Spleen (tissue), 11 donors: ENCODE results near the gene LRRC47. TPM values are rescaled to one million over a fixed set of nuclear protein-coding genes. Genes with fewer than 3 reads are reported as not detected.

Experiments
- DNase-seq: peaks from one replicate; pipeline ENCODE4 v3.0.0-alpha.2; 2020
- H3K27ac ChIP-seq, 8 donors: fragments of 200-600 bp; sonication (generic) in 7 of 8; 1 replicate in 4 of 8; 2 replicates in 4 of 8; pipeline versions ENCODE4 v1.5.0 to v1.8.0; 2016 to 2021; ENCODE audit warnings: inconsistent platforms in 4 of 8, mild to moderate bottlenecking in 4 of 8, moderate library complexity in 1 of 8
- H3K27me3 ChIP-seq, 7 donors: fragments of 200-600 bp; sonication (generic) in 6 of 7; replicated peaks in 1 of 7; 1 replicate in 4 of 7; 2 replicates in 3 of 7; pipeline versions ENCODE4 v1.5.0 to v1.8.0; 2016 to 2021; ENCODE audit warnings: inconsistent platforms in 3 of 7, mild to moderate bottlenecking in 1 of 7
- H3K36me3 ChIP-seq, 6 donors: fragments of 200-600 bp; sonication (generic) in 5 of 6; 1 replicate in 4 of 6; 2 replicates in 2 of 6; pipeline versions ENCODE4 v1.5.0 to v1.8.0; 2016 to 2021; ENCODE audit warnings: inconsistent platforms in 2 of 6
- H3K4me1 ChIP-seq, 6 donors: fragments of 200-600 bp; sonication (generic) in 5 of 6; 1 replicate in 3 of 6; 2 replicates in 3 of 6; pipeline versions ENCODE4 v1.5.0 to v1.8.0; 2016 to 2021; ENCODE audit warnings: inconsistent platforms in 3 of 6
- H3K4me3 ChIP-seq, 8 donors: fragments of 200-600 bp; sonication (generic) in 7 of 8; 1 replicate in 4 of 8; 2 replicates in 4 of 8; pipeline versions ENCODE4 v1.5.0 to v1.8.0; 2016 to 2021; ENCODE audit warnings: inconsistent platforms in 4 of 8, mild to moderate bottlenecking in 4 of 8, moderate library complexity in 2 of 8
- H3K9me3 ChIP-seq, 8 donors: fragments of 200-600 bp; sonication (generic) in 7 of 8; 1 replicate in 4 of 8; 2 replicates in 4 of 8; pipeline versions ENCODE4 v1.5.0 to v1.8.0; 2016 to 2021; ENCODE audit warnings: inconsistent platforms in 4 of 8
- POLR2A ChIP-seq, 3 donors: fragments of 450-650 bp; IDR thresholded peaks; one replicate each; pipeline ENCODE4 v1.5.1; 2017; ENCODE audit warnings: antibody characterized with exemption in 3 of 3, mild to moderate bottlenecking in 1 of 3
- POLR2AphosphoS5 ChIP-seq, 3 donors: sonication (generic); formaldehyde crosslinking; IDR thresholded peaks; one replicate each; pipeline ENCODE4 v1.5.1; 2017; ENCODE audit warnings: antibody characterized with exemption in 3 of 3
- WGBS, 5 donors: extraction: QIAGEN DNeasy Blood & Tissue Kit in 3 of 5; methylation state at CpG; one replicate each; pipeline versions ENCODE4 v1.1.5 to v1.1.7; 2013 to 2018; 5-methylcytosine and 5-hydroxymethylcytosine counted together
- intact Hi-C: fragments of 100-400 bp; cut with DNase I; formaldehyde crosslinking; loops from one replicate; pipeline ENCODE4 v1.15.0; 2023; ENCODE audit warnings: low total_unique reads
- polyA plus RNA-seq, 3 donors: library from polyadenylated mRNA; stranded (reverse); fragments of 200-250 nt; gene quantifications; one replicate each; pipeline ENCODE4 v1.2.1, GENCODE V29; 2013
- total RNA-seq, 7 donors: library from RNA; depleted of rRNA in 3 of 7; stranded (reverse); fragments of >200 nt in 3 of 7; fragmentation: NEBNext Ultra II Directional in 4 of 7; extraction: Animal tissue kit (Norgen Biotek cat#: 25700) in 4 of 7; gene quantifications; one replicate each; pipeline versions ENCODE4 v1.1.0 to v1.2.1, GENCODE V29; 2016 to 2021
- TF ChIP-seq, protein P1 (sequence below), 11 experiments: fragments of 200-600 bp in 7 of 11; fragments of 450-650 bp in 4 of 11; sonication (generic) in 4 of 11; IDR thresholded peaks in 8 of 11; conservative IDR thresholded peaks in 3 of 11; 1 replicate in 7 of 11; 2 replicates in 4 of 11; pipeline versions ENCODE4 v1.4.0 to v1.8.0; 2016 to 2021; ENCODE audit warnings: antibody characterized with exemption in 11 of 11, inconsistent platforms in 4 of 11, mild to moderate bottlenecking in 1 of 11
- donor health status: healthy with polysubstance abuse.
- donor health status: DM: no; HTN: no; CAD: no; lungs with moderate emphysema.
- donor health status: DM: no; HTN: no; CAD: no.
- donor health status: Bipolar disorder and iron deficiency.
- donor health status: healthy.
- donor health status: DM: no; HTN: no; CAD: no.
- donor health status: DM: yes; HTN: yes; CAD: no.

The LRRC47 gene
- total and polyA plus RNA-seq, 10 donors, result 12.5 to 39.0 (median 26.7) TPM

DNA sequence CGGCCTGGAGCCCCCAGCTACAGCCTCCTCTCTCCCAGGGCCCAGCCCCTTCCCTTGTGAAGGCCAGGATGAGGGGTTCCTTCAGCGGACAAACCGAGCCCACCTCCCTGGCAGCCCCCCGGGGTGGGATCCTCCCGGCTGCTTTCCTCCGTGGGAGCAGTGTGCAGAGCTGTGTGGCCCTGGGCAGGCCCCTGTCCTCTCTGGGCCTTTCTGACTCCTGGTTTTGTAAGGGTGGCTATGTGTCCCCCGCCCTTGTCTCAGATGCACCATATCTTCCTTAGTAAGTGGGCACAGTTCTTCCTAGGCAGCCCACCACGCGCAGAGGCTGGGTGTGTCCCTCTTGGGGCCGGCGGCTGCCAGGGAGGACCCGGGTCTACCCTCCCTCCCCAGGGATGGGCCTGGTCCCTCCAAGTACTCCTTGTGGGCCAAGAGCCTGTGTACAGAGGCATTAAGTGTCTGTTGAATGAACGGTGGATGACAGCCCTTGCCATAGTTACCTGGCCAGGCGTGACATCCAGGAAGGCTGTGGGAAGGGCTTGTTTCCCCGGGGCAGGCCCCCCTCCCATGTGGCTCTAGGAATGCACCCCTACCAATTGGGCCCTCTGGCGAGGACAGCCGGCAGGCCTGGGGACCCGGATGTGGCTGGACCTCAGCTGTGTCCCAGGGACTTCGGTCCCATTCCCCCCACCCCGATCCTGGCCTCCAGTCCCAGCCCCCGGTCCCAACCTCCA is 19.9 kb downstream of the LRRC47 start:
- H3K27ac ChIP-seq, result peak overlapping the region in 1 of 8 donors; percentile 74
- 79 to 91% (median 83%) methylated on average over 9 to 21 of the region's 21 CpGs for WGBS, 5 donors
- H3K36me3 ChIP-seq, result peaks cover 0 to 37% (median 29%) of the 10 kb centered on the region in 6 donors
- H3K4me3 ChIP-seq, result no peak overlapping the region
- intact Hi-C loops, result no loop called here
- no peaks in the 10 kb centered on the region for H3K9me3 ChIP-seq
- DNase-seq, result no peak
- peaks cover 0 to 22% (median 0%) of the 10 kb centered on the region in 7 donors for H3K27me3 ChIP-seq
- TF ChIP-seq POLR2AphosphoS5 (IDR thresholded peaks at IDR 0.05), result peak in 1 of 3 donors; percentile 10
- no peak for TF ChIP-seq POLR2A (IDR thresholded peaks at IDR 0.05)
- TF ChIP-seq, protein P1, sequence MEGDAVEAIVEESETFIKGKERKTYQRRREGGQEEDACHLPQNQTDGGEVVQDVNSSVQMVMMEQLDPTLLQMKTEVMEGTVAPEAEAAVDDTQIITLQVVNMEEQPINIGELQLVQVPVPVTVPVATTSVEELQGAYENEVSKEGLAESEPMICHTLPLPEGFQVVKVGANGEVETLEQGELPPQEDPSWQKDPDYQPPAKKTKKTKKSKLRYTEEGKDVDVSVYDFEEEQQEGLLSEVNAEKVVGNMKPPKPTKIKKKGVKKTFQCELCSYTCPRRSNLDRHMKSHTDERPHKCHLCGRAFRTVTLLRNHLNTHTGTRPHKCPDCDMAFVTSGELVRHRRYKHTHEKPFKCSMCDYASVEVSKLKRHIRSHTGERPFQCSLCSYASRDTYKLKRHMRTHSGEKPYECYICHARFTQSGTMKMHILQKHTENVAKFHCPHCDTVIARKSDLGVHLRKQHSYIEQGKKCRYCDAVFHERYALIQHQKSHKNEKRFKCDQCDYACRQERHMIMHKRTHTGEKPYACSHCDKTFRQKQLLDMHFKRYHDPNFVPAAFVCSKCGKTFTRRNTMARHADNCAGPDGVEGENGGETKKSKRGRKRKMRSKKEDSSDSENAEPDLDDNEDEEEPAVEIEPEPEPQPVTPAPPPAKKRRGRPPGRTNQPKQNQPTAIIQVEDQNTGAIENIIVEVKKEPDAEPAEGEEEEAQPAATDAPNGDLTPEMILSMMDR (IDR thresholded peaks at IDR 0.05 in 8 of 11, conservative IDR thresholded peaks at IDR 0.05 in 3 of 11), result no peak
- H3K4me1 ChIP-seq, result peaks cover 21 to 49% (median 43%) of the 10 kb centered on the region in 6 donors

DNA sequence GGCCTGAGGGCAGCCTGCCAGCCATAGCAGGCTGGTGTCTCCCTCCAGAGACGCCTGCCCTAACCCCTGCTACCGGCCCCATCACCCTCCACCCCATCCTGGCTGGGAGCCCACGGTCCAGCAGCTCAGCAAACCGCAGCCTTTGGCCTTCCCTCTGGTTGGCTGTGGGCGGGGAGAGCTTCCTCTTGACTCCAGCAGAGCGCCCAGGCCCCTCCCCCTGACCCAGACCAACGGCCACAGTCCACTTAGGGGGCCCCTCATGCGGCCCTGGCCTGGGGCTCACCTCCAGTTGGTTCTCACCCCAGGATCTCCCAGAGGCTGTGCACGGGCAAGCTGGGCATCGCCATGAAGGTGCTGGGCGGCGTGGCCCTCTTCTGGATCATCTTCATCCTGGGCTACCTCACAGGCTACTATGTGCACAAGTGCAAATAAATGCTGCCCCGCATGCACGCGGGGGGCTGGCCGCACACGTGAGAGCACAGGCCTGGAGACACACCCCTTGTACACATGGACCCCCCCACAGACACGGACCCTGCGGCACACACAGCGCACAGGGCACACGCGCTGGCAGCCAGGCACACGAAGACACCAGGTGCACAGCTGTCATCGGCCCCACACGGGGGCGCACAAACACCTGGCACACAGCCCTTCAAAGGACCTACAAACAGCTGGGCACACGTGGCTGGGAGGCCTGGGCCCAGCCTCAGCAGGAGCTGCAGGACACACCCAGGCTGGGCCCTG is 20.6 kb downstream of the LRRC47 start:
- Histone ChIP-seq H3K4me1 (peaks cover 23 to 55% (median 46%) of the 10 kb centered on the region in 6 donors), H3K9me3 (no peaks in the 10 kb centered on the region), H3K4me3 (peak overlapping the region in 1 of 8 donors; percentile 31), H3K36me3 (peaks cover 0 to 30% (median 21%) of the 10 kb centered on the region in 6 donors), H3K27me3 (peaks cover 0 to 27% (median 0%) of the 10 kb centered on the region in 7 donors), H3K27ac (peak overlapping the region in 3 of 8 donors; percentile 22 to 74 (median 31))
- intact Hi-C loops, result no loop called here
- peak; percentile 86 for DNase-seq
- 26 to 35% (median 29%) methylated on average over 7 to 27 of the region's 27 CpGs for WGBS, 5 donors
- TF ChIP-seq, protein P1 (IDR thresholded peaks at IDR 0.05 in 8 of 11, conservative IDR thresholded peaks at IDR 0.05 in 3 of 11), result peak in 8 of 11 experiments; percentile 21 to 52 (median 40)
- TF ChIP-seq POLR2AphosphoS5 (IDR thresholded peaks at IDR 0.05) (peak in 2 of 3 donors; percentile 33 to 46), POLR2A (IDR thresholded peaks at IDR 0.05) (no peak)

DNA sequence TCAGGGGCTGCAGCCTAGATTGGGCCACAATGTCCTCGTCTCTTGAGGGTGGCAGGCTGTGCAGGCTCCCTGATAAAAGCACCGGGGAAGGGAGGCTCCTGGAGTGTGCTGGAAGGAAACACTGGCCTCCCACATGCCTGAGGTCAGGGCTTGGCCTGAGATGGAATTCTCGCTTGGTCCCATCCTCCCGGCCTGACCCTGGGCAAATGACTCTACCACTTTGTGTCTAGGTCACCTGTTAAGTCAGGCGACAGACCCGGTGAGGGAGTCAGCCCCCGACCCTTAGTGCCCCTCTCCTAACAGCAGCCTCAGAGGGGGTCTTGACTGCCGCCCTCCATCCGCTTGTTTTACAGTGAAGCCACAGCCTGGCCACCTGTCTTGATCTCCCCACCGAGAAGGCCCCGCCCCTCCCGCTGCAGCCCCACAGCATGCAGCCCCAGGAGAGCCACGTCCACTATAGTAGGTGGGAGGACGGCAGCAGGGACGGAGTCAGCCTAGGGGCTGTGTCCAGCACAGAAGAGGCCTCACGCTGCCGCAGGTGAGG is 21.3 kb downstream of the LRRC47 start:
- WGBS, 5 donors, result 43 to 58% (median 50%) methylated on average over 11 to 17 of the region's 17 CpGs

More for the DNA sequence above, 21.3 kb downstream of the LRRC47 start:
- peak in 1 of 3 donors; percentile 6 for TF ChIP-seq POLR2AphosphoS5 (IDR thresholded peaks at IDR 0.05)
- TF ChIP-seq, protein P1 (IDR thresholded peaks at IDR 0.05 in 8 of 11, conservative IDR thresholded peaks at IDR 0.05 in 3 of 11), result no peak
- TF ChIP-seq POLR2A (IDR thresholded peaks at IDR 0.05), result no peak
- H3K27ac ChIP-seq, result peak overlapping the region in 5 of 8 donors; percentile 20 to 74 (median 38)
- intact Hi-C loops, result no loop called here
- no peak for DNase-seq
- H3K27me3 ChIP-seq, result peaks cover 0 to 34% (median 0%) of the 10 kb centered on the region in 7 donors
- H3K4me1 ChIP-seq, result peaks cover 23 to 56% (median 46%) of the 10 kb centered on the region in 6 donors
- H3K36me3 ChIP-seq, result peaks cover 0 to 24% (median 15%) of the 10 kb centered on the region in 6 donors
- peak overlapping the region in 1 of 8 donors; percentile 31 for H3K4me3 ChIP-seq
- H3K9me3 ChIP-seq, result no peaks in the 10 kb centered on the region
